Measurements from ENCODE around the gene NUP214.

- TF ChIP-seq, protein P1, sequence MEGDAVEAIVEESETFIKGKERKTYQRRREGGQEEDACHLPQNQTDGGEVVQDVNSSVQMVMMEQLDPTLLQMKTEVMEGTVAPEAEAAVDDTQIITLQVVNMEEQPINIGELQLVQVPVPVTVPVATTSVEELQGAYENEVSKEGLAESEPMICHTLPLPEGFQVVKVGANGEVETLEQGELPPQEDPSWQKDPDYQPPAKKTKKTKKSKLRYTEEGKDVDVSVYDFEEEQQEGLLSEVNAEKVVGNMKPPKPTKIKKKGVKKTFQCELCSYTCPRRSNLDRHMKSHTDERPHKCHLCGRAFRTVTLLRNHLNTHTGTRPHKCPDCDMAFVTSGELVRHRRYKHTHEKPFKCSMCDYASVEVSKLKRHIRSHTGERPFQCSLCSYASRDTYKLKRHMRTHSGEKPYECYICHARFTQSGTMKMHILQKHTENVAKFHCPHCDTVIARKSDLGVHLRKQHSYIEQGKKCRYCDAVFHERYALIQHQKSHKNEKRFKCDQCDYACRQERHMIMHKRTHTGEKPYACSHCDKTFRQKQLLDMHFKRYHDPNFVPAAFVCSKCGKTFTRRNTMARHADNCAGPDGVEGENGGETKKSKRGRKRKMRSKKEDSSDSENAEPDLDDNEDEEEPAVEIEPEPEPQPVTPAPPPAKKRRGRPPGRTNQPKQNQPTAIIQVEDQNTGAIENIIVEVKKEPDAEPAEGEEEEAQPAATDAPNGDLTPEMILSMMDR (IDR thresholded peaks at IDR 0.05) = no peak
- TF ChIP-seq EP300 (IDR thresholded peaks at IDR 0.05) = no peak
Observed at GRCh38 chr9:131235480-131235851, 110.1 kb downstream of the NUP214 start.
